HT-29 (cell line): ENCODE results near the gene ANO7. TPM values are rescaled to one million over a fixed set of nuclear protein-coding genes. Genes with fewer than 3 reads are reported as not detected.
A peak's percentile ranks its signal among the peaks of the same experiment; 100 is the strongest.

Source experiments
- DNase-seq: peaks from one replicate; pipeline ENCODE4 v3.0.0-alpha.2; 2015; ENCODE audit warnings: low spot score
- total RNA-seq: library from RNA; depleted of rRNA; stranded (reverse); fragments of >200 nt; shearing (Covaris generic); gene quantifications from 2 replicates; pipeline ENCODE4 v1.2.3, GENCODE V29; 2014

The ANO7 gene
- total RNA-seq, 1 experiment from 2014 or later = 4.1 TPM

DNA sequence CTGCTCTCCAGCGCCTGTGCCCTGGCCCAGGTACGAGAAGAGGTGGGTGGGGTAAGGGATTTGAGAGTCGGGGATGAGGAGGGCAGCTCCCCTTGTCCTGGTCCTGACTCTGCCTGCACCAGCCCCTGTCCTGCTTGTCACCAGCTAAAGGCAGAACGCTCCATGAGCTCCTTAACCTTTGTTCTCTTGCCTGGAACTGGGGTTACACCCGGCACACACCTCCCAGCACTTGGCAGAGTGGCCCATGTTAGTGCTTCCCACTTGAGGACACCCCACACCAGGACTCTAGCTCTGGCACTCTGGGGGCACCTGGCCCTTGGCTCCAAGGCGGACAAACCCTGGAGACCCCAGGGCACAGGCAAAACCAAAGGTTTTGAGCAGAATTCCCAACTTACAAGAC lies 19.2 kb downstream of the ANO7 start:
- no peak for DNase-seq

DNA sequence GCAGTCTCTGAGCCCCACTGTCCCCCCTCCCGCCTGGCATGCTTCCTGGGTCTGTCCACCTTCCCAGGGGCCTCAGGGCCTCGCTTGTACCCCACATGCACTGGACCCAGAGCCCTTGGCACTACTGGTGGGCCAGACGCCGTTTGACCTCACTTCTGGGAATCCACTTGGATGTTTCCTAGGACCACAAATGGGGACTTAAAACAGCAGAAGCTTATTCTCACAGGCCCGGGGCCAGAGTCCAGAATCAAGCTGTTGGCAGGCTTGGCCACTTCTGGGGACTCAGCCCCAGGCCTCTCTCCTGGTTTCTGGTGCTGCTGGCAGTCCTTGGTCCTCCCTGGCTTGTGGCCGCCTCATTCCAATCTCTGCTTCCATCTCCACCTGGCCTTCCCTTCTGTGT lies 19.6 kb downstream of the ANO7 start:
- no peak for DNase-seq

GRCh38 chr2:241209271-241209670 lies 20.8 kb downstream of the ANO7 start:
- no peak for DNase-seq

DNA sequence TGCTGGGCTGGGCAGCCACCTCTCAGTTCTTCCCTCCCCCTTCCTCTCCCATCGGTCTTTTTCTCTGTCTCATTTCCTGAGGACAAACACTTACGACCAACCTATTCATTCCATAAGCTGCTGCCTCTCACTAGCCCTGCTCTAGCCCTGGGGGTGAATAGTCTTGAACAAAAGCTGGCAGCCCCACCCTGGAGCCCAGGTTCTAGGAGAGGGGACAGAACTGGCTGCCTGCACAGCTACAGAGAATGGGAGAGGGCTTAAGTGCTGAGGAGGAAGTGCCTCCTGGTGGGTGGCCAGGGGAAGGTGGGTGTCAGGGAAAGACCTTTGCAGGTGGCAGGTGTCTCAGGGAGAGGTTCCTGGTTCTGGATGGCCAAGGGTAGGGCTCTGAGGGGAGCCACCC lies 22.8 kb downstream of the ANO7 start:
- no peak for DNase-seq

- DNase-seq = no peak
Observed at GRCh38 chr2:241213041-241213440, 24.6 kb downstream of the ANO7 start.

GRCh38 chr2:241213567-241213966 lies 25.1 kb downstream of the ANO7 start:
- DNase-seq = no peak

GRCh38 chr2:241214209-241214608 lies 25.7 kb downstream of the ANO7 start:
- no peak for DNase-seq

- DNase-seq = no peak
Observed at GRCh38 chr2:241214766-241215165, 26.3 kb downstream of the ANO7 start.

- DNase-seq = peak; percentile 36
Observed at GRCh38 chr2:241215421-241215820, 26.9 kb downstream of the ANO7 start.

- no peak for DNase-seq
Observed at GRCh38 chr2:241216211-241216761, 27.8 kb downstream of the ANO7 start.

DNA sequence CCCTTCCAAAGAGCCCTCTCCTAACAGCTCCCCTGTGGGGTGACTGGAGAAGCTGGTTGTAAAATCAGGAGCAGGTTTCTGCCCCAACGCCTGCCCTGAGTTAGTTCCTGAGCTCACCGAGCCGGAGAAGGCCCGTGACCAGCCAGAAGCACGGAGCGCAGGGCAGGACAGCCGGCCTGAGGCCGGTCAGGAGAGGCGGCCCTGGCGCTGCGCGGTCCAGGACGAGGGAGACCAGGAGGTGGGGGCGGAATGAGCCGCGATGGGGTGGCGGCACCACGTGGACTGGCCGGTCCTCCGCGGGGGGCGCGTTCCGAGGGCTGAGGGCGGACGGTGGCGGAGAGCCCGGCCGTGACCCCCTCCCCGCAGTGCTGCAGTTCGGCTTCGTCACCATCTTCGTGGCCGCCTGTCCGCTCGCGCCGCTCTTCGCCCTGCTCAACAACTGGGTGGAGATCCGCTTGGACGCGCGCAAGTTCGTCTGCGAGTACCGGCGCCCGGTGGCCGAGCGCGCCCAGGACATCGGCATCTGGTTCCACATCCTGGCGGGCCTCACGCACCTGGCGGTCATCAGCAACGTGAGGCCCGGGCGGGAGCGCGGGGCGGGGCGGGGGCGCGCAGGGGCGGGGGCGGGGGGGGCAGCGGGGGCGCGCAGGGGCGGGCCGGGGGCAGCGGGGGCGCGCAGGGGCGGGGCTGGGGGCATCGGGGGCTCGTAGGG lies 29.0 kb downstream of the ANO7 start:
- peak; percentile 76 for DNase-seq

GRCh38 chr2:241218131-241219029 lies 29.9 kb downstream of the ANO7 start:
- no peak for DNase-seq

GRCh38 chr2:241219030-241219382 lies 30.5 kb downstream of the ANO7 start:
- peak; percentile 50 for DNase-seq

- DNase-seq = no peak
Observed at GRCh38 chr2:241219856-241220356, 31.4 kb downstream of the ANO7 start.

DNA sequence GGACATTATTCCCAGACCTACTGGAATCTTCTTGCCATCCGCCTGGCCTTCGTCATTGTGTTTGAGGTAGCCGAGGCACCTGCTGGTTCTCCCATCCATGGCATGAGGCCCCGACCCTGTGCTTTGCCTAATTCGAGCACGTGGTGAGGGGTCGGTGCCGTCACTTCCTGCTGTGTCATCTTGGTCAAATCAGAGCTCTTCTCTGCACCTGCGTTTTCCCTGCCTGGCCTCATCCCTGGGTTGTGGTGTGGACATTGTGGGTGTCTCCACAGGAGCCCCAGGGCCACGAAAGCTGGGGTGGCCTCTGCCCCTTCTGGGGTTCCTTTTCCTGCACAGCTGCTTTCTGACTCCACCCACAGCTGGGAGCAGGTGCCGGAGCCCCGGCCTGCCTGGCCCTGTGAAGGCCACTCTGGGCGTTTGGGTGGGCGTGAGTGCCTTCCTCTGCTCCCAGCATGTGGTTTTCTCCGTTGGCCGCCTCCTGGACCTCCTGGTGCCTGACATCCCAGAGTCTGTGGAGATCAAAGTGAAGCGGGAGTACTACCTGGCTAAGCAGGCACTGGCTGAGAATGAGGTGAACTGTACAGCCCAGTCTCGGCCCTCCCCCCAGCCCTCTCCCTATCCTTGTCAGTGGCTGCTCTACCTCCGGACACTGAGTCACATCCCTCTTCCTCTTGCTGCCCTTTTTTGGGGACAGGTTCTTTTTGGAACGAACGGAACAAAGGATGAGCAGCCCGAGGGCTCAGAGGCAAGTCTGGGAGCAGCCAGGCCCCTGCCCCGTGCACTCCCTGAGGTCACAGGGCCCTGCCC lies 34.9 kb downstream of the ANO7 start:
- DNase-seq = no peak

GRCh38 chr2:241224018-241224850 lies 35.8 kb downstream of the ANO7 start:
- no peak for DNase-seq

- no peak for DNase-seq
Observed at GRCh38 chr2:241224851-241225438, 36.5 kb downstream of the ANO7 start.

DNA sequence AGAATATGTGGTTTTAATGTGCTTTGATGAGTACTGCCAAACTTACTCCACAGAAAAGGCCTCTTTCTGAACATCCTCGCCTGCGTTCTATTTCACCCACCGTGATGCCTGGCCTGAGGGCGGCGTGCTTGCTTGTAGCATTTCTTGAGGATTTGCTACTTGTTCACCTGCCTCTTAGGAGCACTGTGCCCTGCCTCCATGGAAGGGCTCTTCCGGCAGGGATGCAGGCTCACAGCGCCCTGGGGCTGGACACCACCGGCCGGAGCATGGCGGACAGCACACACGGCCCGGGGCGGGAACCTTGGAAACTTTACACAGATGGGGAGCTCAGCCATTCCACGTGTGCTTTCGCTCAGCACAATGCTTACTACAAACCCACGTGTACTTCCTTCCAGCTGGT lies 37.1 kb downstream of the ANO7 start:
- DNase-seq = no peak

DNA sequence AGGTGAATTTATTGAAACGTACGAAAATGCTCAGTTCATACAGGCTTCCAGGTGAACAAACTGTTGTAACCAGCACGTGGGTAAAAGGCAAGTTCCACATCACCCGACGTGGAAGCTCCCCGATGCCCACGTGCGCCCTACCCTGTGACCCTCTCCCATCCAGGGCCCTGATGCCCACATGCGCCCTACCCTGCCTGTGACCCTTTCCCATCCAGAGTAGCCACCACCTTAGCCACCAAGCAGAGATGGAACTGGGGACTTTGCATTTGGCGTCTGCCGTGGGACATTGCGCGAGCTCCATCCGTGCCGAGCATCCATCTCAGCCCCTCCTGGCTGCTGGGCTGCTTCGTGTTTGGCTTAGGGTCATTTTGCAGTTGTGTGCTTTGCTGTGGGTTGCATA lies 37.5 kb downstream of the ANO7 start:
- DNase-seq = no peak
